NK-92 (cell line): ENCODE data around the gene ZPR1.
A peak's percentile ranks its signal among the peaks of the same experiment; 100 is the strongest.

ENCODE experiments used
- DNase-seq: peaks from one replicate; lab custom pipeline; 2025; ENCODE audit not compliant: unreplicated experiment; lab: John Stamatoyannopoulos, UW

Gene ZPR1

DNA sequence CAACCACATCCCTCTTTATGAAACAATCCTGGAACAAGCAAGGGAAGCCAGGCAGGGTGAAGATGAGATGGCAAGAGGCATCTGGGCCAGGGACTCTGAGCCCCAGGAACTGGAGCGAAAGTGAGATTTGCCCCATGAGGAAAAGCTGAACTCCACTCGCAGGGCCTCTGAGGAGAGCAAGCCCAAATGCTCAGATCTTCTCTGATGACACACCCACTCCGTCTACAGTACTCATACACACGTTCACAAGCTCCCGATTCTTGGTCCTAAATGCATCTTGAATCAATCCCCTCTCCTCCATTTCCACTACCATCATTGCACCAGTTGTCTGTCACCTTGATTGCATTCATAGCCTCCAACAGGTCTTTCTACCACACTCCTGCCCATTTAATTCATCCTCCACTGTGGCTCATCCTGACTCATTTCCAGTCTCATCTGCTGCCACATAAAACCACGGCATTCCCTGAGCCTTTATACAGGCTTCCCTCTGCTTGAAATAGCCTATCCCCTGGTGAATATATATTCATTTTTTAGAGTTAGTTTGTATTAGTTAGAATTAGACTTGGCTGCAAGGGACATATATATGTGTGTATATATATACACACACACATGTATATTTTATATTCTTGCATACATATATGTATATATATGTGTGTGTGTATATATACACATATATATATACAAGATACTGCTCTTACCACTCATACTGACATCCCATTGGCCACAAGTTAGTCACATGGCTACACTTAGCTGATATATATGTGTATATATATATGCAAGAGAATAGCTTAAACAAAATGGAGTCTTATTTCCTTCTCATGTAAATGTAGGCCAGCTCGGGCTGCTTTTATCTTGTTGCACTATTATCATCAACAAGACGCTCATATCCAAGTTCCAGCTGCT lies 5.3 kb upstream of the ZPR1 start:
- DNase-seq: no peak

DNA sequence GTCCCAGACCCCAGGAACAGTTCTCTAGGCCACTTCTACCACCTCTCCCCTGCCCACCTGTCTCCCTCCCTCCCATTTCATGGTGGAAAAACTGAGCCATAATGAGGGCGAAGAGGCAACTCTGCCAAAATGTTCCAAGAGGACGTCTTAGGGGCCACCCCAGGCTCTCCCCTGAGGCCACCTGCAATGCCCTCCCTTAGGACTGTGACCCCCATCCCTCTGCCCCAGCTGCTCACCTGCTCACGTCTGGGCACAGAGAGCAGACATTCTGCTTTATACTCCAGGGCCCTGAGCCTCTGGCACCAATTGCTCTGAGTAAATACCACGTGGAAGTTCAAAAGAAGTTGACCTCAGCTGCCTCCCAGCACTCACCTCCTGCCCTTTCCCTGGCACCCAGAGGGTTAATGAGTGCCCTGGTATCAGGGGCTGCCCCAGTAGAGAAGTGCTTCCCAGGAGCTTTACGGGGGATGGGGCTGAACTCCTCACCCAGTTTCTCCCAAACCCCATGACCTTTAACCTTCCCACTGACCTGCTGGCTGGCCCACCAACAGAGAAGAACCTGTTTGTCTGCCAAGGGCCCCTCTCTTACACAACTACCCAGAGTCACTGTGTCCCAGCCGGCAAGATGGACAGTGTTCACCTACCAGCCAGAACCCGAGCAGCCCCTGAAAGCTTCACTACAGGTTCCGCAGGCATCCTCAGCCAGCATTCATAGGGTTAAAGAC lies 4.5 kb upstream of the ZPR1 start:
- no peak for DNase-seq

DNA sequence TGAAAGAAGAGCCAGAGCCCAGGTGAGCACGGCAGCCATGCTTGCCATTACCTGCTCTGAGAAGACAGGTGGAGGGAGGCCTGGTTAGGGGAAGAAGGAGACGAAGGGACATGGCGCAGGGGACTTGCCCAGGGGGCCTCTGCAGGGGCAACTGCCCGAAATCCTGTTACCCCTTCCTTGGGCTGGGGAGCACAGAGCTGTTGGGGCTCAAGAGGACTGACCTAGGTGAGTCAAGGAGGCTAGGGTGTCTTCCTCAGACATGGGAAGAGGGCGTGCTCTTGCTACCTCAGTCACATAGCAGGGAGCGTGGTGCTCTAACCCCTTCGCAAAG lies 4.0 kb upstream of the ZPR1 start, which contains the start of gene APOA5:
APOA5 (minus strand) TSS at position 67 of the 331 bp plus-strand sequence; CDS start at position 48, 19 bp downstream.
- no peak for DNase-seq

DNA sequence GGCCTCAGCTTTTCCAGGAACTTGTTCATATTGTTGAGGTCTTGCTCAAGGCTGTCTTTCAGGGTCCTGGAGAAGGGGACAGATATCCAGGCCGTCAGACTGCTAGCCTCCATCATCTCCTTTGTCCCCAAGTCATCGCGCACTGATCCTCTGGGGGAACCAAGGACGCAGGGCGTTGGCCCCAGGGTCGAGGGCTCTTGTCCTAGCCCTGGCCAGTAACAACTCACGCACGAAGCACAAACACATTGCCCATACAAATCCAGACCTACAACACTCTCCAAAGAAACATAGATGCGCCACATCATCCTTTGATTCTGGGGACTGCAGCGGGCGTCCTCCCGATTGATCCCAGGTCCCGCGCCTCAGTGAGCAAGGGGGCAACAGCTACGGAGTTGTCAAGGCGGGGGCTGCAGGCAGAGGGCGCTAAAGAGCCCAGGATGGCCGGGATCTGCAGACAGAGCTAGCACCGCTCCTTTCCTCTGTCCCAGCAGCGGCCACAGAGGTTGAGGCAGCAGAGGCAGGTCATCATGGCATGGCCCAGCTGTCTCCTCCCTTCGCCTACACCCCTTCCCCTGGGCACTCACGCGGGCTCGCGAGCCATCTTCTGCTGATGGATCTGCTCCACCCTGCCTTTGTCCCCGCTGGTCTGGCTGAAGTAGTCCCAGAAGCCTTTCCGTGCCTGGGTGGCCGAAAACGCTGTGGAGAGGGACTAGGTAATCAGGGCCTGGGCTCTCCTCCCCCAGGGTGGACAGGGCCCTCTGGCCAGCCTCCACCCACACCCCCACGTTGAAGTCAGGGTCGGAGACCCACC lies 3.4 kb upstream of the ZPR1 start:
- DNase-seq: no peak

DNA sequence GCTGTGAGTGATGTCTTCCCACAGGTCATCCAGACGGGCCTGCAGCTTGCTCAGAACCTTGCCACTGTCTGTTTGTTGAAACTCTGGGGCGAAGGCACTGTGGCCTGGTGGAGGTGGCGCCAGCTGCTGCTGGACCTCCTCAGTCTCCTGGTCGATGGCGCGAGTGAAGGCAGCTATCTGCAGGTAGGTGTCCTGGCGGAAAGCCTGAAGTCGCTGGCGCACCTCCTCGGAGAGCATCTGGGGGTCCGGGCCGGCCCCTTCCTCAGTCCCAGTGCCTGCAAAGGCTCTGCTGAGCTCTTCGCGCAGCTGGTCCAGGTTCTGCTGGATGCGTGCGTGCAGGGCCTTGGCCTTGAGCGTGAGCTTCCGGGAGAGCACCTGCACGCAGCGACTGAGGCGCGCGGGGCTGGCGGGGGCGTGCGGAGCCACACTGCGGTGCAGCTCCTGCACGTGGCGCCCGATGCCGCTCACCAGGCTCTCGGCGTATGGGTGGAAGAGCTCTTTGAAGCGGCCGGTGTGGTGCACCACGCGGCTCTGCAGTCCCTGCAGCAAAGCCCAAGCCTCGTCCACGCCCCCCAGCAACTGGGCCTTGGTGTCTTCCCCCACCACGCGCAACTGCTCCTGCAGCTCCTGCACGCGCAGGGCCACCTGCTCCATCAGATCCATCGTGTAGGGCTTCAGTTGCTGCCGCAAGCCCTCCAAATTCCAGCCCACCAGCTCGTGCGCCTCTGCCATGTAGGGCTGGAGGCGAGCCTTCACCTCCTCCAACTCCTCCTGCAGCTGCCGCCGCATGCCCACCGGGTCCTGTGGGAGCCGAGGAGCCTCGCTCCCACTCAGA lies 2.6 kb upstream of the ZPR1 start:
- no peak for DNase-seq

DNA sequence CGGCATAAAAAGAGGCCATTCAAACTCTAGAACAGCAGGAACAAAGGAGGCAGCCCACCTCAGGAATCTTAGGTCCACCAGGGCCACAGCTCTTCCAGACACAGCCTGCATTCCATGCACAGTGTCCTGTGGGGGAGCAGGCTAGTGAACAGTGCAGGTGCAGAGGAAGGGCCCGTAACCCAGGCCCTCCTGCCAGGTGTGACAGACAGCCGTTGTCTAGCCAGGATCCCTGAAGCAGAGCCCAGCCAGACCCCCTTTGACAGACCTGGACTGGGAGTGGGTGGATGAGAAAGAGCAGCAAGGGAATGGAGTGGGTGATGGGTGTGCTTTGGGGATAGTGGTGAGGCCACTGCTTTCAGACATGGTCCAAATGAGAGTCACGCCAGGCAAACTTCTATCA lies 1.2 kb upstream of the ZPR1 start:
- no peak for DNase-seq

DNA sequence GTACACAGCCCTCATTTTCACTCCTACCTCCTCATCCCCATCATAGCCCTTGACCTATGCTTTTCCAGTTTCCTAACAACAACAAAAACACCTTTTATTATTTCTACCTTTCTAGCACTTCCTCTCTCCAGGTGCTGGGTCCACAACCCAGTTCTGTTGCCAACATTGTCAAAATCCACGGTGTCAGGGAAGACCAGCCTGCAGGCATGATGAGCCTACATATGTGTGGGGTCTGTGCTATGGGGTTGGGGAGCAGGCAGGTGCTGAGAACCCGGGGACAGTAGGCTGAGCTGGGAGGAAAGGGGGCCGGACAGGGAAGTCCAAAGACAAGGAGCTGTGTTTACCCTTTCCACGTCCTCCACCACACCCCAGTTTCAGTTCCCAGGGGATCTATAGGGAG lies 711 bp upstream of the ZPR1 start:
- DNase-seq: no peak

DNA sequence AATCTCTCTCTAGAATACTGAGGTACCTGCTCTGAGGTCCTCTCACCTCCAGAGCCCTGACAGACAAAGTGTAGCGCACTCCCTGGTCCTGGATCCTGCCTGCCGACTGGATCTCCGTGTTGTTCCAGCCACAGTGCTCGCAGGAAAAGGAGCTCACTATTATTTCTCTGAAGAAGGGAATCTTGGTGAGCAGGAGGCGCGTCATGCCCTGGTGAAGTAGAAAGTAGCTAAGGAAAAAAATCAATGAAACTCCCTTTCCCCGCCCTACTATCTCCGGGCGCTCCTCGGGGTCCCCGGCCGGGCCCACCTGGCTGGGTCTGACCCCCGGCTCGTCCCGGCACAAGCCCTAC lies 412 bp downstream of the ZPR1 start:
- no peak for DNase-seq

DNA sequence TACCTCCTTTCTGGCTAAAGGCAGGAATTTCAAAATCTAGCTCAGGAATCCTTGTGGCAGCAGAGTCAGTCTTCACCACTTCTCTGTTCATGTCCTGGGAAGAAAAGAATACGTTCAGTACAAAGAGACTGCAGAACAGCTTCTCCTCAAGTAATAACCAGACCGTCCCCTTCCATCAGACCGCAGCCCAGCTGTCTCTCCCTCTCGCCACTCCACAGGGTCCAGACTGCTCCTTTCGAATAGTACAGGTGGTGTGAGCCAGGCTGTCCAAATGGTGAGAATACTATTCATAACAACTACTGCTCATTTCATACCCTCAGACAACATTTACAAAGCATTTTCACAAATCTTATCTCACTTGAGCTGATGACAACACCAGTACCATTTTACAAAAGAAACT lies 857 bp downstream of the ZPR1 start:
- no peak for DNase-seq

DNA sequence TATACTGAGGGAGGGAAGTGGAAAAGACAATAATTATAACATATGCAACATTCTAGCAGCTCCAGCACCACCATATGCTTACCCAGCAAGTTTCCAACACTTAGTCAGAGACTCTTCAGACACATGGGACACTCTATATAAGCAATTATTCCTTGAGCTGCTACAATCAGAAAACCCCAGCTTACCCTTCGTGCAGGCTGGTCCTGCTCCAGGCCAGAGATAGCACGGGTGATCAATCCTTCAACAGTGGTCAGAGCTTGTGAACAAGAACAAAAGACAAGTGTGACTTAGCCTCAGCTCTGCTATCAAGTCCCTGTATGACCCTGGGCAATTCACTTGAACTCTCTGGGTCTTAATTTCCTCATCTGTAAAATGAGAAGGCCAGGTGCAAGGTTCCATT lies 1.5 kb downstream of the ZPR1 start:
- DNase-seq: no peak

DNA sequence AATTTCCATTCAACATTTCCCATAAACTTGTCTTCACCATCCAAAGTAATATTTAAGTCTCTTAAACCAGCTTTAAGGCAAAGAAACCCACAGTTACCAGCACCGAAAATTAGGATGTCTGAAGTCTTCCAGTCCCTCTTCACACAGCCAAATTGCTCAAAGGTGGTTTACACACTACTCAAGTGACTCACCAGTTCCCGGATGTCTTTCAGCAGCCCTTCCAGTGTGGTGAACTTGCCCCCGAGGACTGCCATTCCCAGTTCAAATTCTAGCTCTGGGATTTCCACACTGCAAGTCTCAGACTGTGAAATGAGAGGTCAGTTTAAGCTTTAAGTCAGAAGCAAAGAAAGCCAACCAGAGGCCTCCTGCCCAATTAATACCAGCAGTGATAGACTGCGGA lies 5.1 kb downstream of the ZPR1 start:
- no peak for DNase-seq

DNA sequence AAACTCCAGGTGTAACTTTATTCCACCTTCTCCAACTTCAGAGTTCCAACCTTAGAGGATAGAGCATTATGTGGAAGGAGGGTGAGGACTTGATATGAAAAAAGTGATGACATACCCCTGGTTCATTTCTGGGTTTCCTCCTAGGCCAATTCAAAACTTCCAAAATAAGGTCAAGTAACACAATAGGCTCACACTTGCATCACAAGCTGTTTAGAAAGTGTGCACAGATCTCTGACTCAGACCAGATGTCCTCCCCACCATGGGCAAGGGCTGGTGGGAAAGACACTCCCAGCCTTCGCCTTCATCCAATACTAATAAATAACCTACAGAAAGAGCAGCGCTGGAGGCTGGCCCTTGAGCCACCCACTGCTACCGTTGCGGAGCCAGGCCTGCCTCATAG lies 9.3 kb downstream of the ZPR1 start:
- DNase-seq: no peak

DNA sequence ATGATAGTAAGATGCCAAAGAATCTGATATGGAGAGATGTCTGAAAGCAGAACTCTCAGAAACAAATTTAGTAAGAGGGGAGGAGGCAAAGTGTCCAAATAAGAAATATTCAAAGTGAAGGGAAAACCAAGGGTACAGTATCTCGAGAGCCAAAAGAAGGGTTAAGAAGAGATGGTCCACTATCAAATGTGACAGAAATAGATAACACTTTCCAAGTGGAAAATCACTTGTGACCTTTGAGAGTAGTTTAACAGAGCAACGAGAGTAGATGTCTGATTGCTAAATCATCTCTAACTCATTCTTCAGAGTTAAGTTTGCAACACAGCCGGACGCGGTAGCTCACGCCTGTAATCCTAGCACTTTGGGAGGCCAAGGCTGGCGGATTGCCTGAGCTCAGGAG lies 10.8 kb downstream of the ZPR1 start:
- no peak for DNase-seq

DNA sequence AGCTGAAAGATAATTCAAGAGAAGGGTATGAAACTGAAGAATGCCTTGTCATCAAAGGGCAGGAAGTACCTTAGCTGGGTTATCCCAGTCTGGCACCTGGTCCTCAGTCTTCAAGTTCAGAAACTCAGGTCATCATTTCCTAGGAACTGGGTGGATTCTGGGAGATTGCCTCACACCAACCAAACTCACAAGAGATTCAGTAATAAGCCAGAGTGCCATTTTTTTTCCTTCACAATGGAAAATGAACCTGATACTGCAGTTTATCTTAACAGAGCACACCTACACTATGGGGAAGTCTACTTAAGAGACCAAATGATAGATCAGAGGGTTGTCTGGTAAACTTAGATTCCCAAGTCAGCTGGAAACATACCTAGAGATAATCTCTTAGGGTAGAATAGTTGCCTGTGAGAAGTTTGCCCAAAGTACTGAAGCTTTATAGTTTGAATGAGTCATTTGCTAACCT lies 11.3 kb downstream of the ZPR1 start:
- DNase-seq: no peak

DNA sequence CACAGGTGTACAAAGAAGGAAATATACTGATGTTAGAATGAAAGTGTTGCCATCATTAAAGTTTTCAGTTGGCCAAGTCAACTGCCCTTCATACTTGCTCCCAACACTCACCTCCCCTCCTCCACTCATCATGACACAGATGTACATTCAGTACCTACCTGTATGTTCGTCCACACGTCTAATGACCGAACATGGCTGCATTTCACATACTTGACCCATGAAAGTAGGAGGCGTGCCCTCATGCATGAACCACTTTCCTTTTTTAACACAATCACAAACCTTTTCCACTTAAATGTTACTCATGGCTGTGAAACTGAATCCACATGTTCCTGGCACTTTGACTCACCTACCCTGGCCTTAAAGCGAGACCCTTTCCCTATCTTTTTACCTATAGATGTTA lies 11.8 kb downstream of the ZPR1 start:
- DNase-seq: no peak

DNA sequence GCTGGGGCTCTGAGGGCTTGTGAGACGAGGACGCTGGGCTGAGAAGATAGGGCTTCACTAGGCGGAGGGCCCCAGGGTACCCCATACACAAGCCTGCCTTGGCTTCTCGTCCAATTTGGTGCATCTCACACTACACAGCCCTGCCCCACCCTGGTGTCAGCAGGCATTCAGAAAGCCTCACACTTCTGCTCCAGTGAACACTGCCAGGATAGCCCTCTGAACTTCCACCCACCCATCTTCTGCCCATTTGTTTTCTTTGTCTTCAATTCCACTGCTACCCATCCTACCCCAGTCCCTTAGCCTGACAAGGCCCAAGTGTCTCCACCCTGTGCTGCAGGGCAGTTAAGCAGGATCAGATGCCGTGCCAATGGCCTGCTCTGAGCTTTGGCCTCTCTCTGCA lies 13.2 kb downstream of the ZPR1 start:
- DNase-seq: no peak

DNA sequence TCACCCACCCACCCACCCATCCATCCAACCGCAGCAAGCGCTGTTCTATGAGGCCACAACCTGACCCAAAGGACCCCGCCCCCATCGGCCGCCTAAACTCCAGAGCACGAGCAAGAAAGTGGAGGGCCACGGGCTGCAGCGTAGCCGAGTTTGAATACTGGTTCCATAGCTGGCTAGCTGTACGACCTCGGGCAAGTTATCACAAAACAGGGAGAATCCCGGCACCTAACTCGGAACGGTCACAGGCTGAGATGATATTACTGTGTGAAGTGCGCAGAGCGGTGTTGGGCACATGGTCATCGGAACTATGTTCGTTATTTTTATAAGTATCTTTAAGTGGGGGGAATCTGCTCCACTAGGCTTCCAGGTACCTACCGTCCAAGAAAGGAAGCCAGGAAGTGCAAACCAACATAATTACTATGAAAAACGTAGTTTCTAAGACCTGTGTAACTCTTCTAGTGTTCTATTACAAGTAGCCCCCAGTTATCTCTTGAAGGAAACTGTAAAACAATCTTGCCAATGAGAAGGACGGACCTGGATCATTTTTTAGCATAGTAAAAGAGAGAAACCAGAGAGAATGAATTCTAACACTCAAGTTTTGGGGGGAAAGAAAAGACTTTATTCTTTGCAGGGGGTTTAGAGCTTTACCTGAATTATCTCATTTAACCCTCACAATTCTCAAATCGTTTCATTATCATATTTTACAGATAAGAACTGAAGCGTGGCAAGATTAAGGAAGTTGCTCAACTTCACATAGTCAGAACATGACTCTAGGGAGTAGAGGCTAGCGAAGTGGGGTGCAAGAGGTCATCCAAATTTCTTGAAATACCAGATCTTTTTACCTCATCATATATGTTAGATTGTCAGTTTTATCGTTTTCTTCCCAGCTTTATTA lies 14.4 kb downstream of the ZPR1 start:
- no peak for DNase-seq

DNA sequence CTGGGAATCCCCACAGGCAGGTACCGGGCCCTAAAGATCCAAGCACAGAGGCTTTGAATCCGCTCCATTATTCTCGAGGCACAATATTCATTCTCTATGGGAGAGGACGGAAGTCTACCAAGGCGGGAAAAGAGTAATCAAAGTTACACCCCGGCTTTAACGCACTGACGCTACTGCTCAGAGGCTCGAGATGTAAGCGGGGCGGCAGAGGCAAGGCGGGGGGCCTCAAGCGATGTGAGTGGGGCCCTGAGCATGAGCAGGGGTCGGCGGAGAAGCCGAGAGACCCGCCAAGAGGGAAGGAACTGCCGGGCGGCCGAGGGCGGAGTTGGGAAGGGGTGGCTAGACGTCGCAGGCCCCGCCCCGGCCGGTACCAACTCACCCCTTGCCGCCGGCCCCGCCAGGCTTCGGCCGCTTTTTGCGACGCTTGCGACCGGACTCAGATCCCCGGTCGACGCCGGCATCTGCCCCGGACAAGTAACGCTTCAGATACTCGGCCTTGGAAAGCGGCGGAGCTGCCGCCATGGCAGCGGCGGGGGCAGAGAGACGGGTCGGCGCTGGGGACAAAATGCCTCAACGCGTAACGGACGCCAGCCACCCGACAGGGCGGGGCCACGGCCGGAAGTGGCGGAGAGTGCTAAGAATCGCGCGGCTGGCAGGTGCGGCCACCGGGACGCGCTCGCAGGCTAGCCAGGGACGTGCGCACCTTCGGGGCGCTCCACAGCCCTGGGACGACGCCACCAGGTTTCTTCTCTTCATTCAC lies 15.2 kb downstream of the ZPR1 start, which contains the start of gene BUD13:
BUD13 (minus strand) TSS at position 545 of the 760 bp plus-strand sequence; CDS start at position 522, 23 bp downstream.
- peak; percentile 20 for DNase-seq

DNA sequence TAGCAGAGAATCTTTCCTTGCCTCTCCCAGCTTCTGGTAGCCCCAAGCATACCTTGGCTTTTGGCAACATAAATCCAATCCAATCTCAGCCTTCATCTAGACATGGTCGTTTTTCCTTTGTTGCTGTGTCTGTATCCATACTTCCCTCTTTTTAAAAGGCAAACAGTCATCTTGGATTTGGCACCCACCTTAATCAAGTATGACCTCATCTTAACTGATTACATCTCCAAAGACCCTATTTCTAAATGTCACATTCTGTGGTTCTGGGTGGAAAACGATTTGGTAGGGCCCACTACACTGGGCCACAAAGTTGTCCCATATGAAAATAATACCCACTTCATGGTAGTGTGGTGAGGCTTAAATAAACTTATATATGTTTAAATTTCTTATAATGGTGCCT lies 15.9 kb downstream of the ZPR1 start:
- DNase-seq: no peak
